H1 (cell line): ENCODE data around the gene ZNF81. TPM values are rescaled to one million over a fixed set of nuclear protein-coding genes. Genes with fewer than 3 reads are reported as not detected.

Source experiments
- CTCF ChIA-PET: fragments of 300-600 bp; sonication (Branson Sonifier 250); formaldehyde crosslinking; loops from one replicate; lab custom pipeline; 2021; ENCODE audit not compliant: partially characterized antibody; lab: Charles Lee
- POLR2A ChIA-PET: fragments of 300-600 bp; sonication (Branson Sonifier 250); formaldehyde crosslinking; loops from one replicate; lab custom pipeline; 2021; ENCODE audit warnings: inconsistent platforms; ENCODE audit not compliant: partially characterized antibody; lab: Charles Lee
- DNase-seq, 2 experiments: peaks; one replicate each; pipeline versions ENCODE4 v3.0.0 to v3.0.0-alpha.2; 2010 to 2022; ENCODE audit warnings: low spot score in 2 of 2, low read depth in 1 of 2, mixed read lengths in 1 of 2
- FAIRE-seq: peaks from 2 replicates; lab custom pipeline; 2011; peaks lifted over from hg19 to GRCh38; lab: Jason Lieb, UNC
- H2AFZ ChIP-seq: 2 replicates; pipeline ENCODE4 v1.8.1; 2012; ENCODE audit warnings: low read length, inconsistent platforms
- H2AK5ac ChIP-seq: 2 replicates; pipeline ENCODE4 v1.6.1; 2013; ENCODE audit warnings: low read depth, low read length
- H2BK120ac ChIP-seq: replicated peaks from 2 replicates; pipeline ENCODE3; 2013; ENCODE audit warnings: low read depth, low read length, inconsistent platforms
- H2BK12ac ChIP-seq: 2 replicates; pipeline ENCODE4 v1.6.1; 2013; ENCODE audit warnings: low read depth, low read length
- H2BK15ac ChIP-seq: 2 replicates; pipeline ENCODE4 v1.6.1; 2013; ENCODE audit warnings: low read length
- H2BK20ac ChIP-seq: 2 replicates; pipeline ENCODE4 v1.6.1; 2013; ENCODE audit warnings: low read length
- H2BK5ac ChIP-seq: 2 replicates; pipeline ENCODE4 v1.6.1; 2013; ENCODE audit warnings: low read depth, low read length
- H3K14ac ChIP-seq: 2 replicates; pipeline ENCODE4 v1.6.1; 2013; ENCODE audit warnings: inconsistent platforms; ENCODE audit not compliant: insufficient read length
- H3K18ac ChIP-seq: 2 replicates; pipeline ENCODE4 v1.6.1; 2013; ENCODE audit warnings: low read length; ENCODE audit errors: extremely low read depth
- H3K23ac ChIP-seq: 2 replicates; pipeline ENCODE4 v1.6.1; 2013; ENCODE audit warnings: inconsistent platforms; ENCODE audit not compliant: insufficient read length
- H3K23me2 ChIP-seq: 2 replicates; pipeline ENCODE4 v1.6.1; 2013; ENCODE audit warnings: low read depth, low read length
- H3K27ac ChIP-seq: 2 replicates; pipeline ENCODE4 v1.6.1; 2011; ENCODE audit warnings: low read depth, low read length, inconsistent platforms
- H3K27me3 ChIP-seq, 4 experiments: replicated peaks in 1 of 4; 1 replicate in 1 of 4; 2 replicates in 3 of 4; pipeline versions ENCODE4 v1.6.1 to v1.8.1; 2011 to 2013; ENCODE audit warnings: low read length in 3 of 4, mild to moderate bottlenecking in 3 of 4, inconsistent platforms in 2 of 4, mixed read lengths in 2 of 4, moderate library complexity in 1 of 4; ENCODE audit not compliant: control insufficient read depth in 3 of 4, insufficient read depth in 3 of 4; ENCODE audit errors: extremely low read depth in 1 of 4
- H3K36me3 ChIP-seq, 4 experiments: 2 replicates each; pipeline versions ENCODE4 v1.6.1 to v1.8.1; 2011 to 2013; ENCODE audit warnings: mild to moderate bottlenecking in 4 of 4, low read length in 3 of 4, moderate library complexity in 2 of 4, control low read depth in 1 of 4, inconsistent platforms in 1 of 4; ENCODE audit not compliant: insufficient read depth in 4 of 4, control insufficient read depth in 2 of 4
- H3K4ac ChIP-seq: replicated peaks from 2 replicates; pipeline ENCODE3; 2013; ENCODE audit warnings: low read length, low read depth, mixed read lengths, inconsistent platforms; ENCODE audit not compliant: insufficient read length
- H3K4me1 ChIP-seq, 4 experiments: replicated peaks in 1 of 4; 1 replicate in 1 of 4; 2 replicates in 3 of 4; pipeline versions ENCODE4 v1.6.1 to v1.8.1; 2011 to 2013; ENCODE audit warnings: low read length in 3 of 4, inconsistent platforms in 2 of 4, mixed read lengths in 1 of 4; ENCODE audit not compliant: insufficient read depth in 4 of 4, control insufficient read depth in 3 of 4
- H3K4me2 ChIP-seq, 2 experiments: 2 replicates each; pipeline versions ENCODE4 v1.6.1 to v1.8.1; 2011 to 2013; ENCODE audit warnings: low read depth in 2 of 2, low read length in 2 of 2, control low read depth in 1 of 2, inconsistent platforms in 1 of 2, mild to moderate bottlenecking in 1 of 2; ENCODE audit not compliant: insufficient read depth in 1 of 2
- H3K4me3 ChIP-seq, 4 experiments: fragments of 200-600, 300-600 bp in 1 of 4; sonication (generic), shearing (Covaris generic), sonication (Bioruptor Twin) in 1 of 4; 2 replicates each; pipeline versions ENCODE4 v1.5.1 to v1.8.1; 2011 to 2016; ENCODE audit warnings: low read length in 4 of 4, low read depth in 3 of 4, control low read depth in 2 of 4, inconsistent platforms in 2 of 4, mild to moderate bottlenecking in 2 of 4, mixed read lengths in 1 of 4, moderate library complexity in 1 of 4; ENCODE audit not compliant: insufficient read depth in 2 of 4; ENCODE audit errors: extremely low read depth in 1 of 4
- H3K56ac ChIP-seq: replicated peaks from 2 replicates; pipeline ENCODE3; 2013; ENCODE audit warnings: low read depth, mild to moderate bottlenecking, mixed read lengths, low read length, inconsistent platforms; ENCODE audit not compliant: insufficient read length
- H3K79me1 ChIP-seq: 2 replicates; pipeline ENCODE4 v1.6.1; 2013; ENCODE audit warnings: low read depth, low read length, control low read depth
- H3K79me2 ChIP-seq, 2 experiments: 2 replicates each; pipeline versions ENCODE4 v1.6.1 to v1.8.1; 2012 to 2013; ENCODE audit warnings: low read length in 2 of 2, mild to moderate bottlenecking in 2 of 2, inconsistent platforms in 1 of 2; ENCODE audit not compliant: insufficient read depth in 2 of 2, control insufficient read depth in 1 of 2
- H3K9ac ChIP-seq, 4 experiments: replicated peaks in 1 of 4; 1 replicate in 1 of 4; 2 replicates in 3 of 4; pipeline versions ENCODE4 v1.6.1 to v1.8.1; 2011 to 2013; ENCODE audit warnings: low read depth in 3 of 4, low read length in 3 of 4, control low read depth in 2 of 4, mild to moderate bottlenecking in 2 of 4, moderate library complexity in 2 of 4, inconsistent platforms in 1 of 4; ENCODE audit errors: extremely low read depth in 1 of 4
- H3K9me3 ChIP-seq, 2 experiments: 2 replicates each; pipeline versions ENCODE4 v1.6.1 to v1.8.1; 2012 to 2013; ENCODE audit warnings: mild to moderate bottlenecking in 2 of 2, moderate library complexity in 2 of 2, control low read depth in 1 of 2, inconsistent platforms in 1 of 2, low read depth in 1 of 2, low read length in 1 of 2, mixed read lengths in 1 of 2; ENCODE audit not compliant: insufficient read depth in 2 of 2
- H4K20me1 ChIP-seq, 2 experiments: replicated peaks in 1 of 2; 2 replicates each; pipeline versions ENCODE3 to v1.8.1; 2011 to 2013; ENCODE audit warnings: inconsistent platforms in 2 of 2, low read length in 2 of 2, mild to moderate bottlenecking in 1 of 2; ENCODE audit not compliant: insufficient read depth in 2 of 2, control insufficient read depth in 1 of 2
- H4K5ac ChIP-seq: 2 replicates; pipeline ENCODE4 v1.6.1; 2013; ENCODE audit warnings: low read length, low read depth, mixed read lengths, inconsistent platforms; ENCODE audit not compliant: insufficient read length
- H4K8ac ChIP-seq: 2 replicates; pipeline ENCODE4 v1.8.0; 2013; ENCODE audit warnings: mild to moderate bottlenecking, moderate library complexity, low read length, inconsistent platforms; ENCODE audit not compliant: insufficient read depth; ENCODE audit errors: extremely low read depth
- H4K91ac ChIP-seq: replicated peaks from 2 replicates; pipeline ENCODE3; 2013; ENCODE audit warnings: low read length, mixed read lengths, inconsistent platforms; ENCODE audit not compliant: insufficient read length
- BRCA1 ChIP-seq: IDR thresholded peaks from 2 replicates; pipeline ENCODE4 v1.6.1; 2012; ENCODE audit warnings: low read depth, low read length, improper control_type of control experiment
- CHD1 ChIP-seq: IDR thresholded peaks from 2 replicates; pipeline ENCODE4 v1.6.1; 2012; ENCODE audit warnings: low read depth, low read length, improper control_type of control experiment
- CTCF ChIP-seq, 3 experiments: IDR thresholded peaks; 1 replicate in 2 of 3; 2 replicates in 1 of 3; pipeline versions ENCODE4 v1.5.1 to v1.6.1; 2011; ENCODE audit warnings: low read length in 3 of 3, mild to moderate bottlenecking in 3 of 3, inconsistent platforms in 2 of 3, low read depth in 1 of 3, moderate library complexity in 1 of 3; ENCODE audit not compliant: insufficient read depth in 1 of 3; ENCODE audit errors: control extremely low read depth in 1 of 3
- EP300 ChIP-seq, 2 experiments: IDR thresholded peaks; 1 replicate in 1 of 2; 2 replicates in 1 of 2; pipeline ENCODE4 v1.6.1; 2011 to 2012; ENCODE audit warnings: low read depth in 2 of 2, low read length in 2 of 2, mild to moderate bottlenecking in 2 of 2, borderline replicate concordance in 1 of 2, inconsistent platforms in 1 of 2, moderate library complexity in 1 of 2
- FOSL1 ChIP-seq: IDR thresholded peaks from 2 replicates; pipeline ENCODE4 v1.6.1; 2011; ENCODE audit warnings: mild to moderate bottlenecking, low read depth, low read length, moderate library complexity; ENCODE audit not compliant: insufficient read depth
- GABPA ChIP-seq: IDR thresholded peaks from 2 replicates; pipeline ENCODE4 v1.6.1; 2011; ENCODE audit warnings: mild to moderate bottlenecking, low read length, moderate library complexity, borderline replicate concordance; ENCODE audit not compliant: insufficient read depth
- JUN ChIP-seq: IDR thresholded peaks from 2 replicates; pipeline ENCODE4 v1.6.1; 2011; ENCODE audit warnings: low read depth, mild to moderate bottlenecking, improper control_type of control experiment, low read length
- POLR2A ChIP-seq, 2 experiments: IDR thresholded peaks; 1 replicate in 1 of 2; 2 replicates in 1 of 2; pipeline ENCODE4 v1.6.1; 2011; ENCODE audit warnings: low read depth in 2 of 2, low read length in 2 of 2, mild to moderate bottlenecking in 2 of 2; ENCODE audit errors: control extremely low read depth in 1 of 2
- POLR2AphosphoS5 ChIP-seq: IDR thresholded peaks from 2 replicates; pipeline ENCODE4 v1.6.1; 2011; ENCODE audit warnings: low read depth, low read length
- SIRT6 ChIP-seq: IDR thresholded peaks from one replicate; pipeline ENCODE4 v1.7.1; 2012; ENCODE audit warnings: low read length, inconsistent platforms
- SRF ChIP-seq: IDR thresholded peaks from 2 replicates; pipeline ENCODE4 v1.6.1; 2011; ENCODE audit warnings: mild to moderate bottlenecking, low read depth, low read length, moderate library complexity
- YY1 ChIP-seq: IDR thresholded peaks from 2 replicates; pipeline ENCODE4 v1.6.1; 2011; ENCODE audit warnings: low read depth, mild to moderate bottlenecking, low read length
- WGBS, 2 experiments: shearing (Covaris generic) in 1 of 2; methylation state at CpG; one replicate each; pipeline versions ENCODE4 v1.1.6 to v1.1.7; 2013 to 2015; ENCODE audit warnings: low lambda C conversion rate in 2 of 2, mixed read lengths in 2 of 2, inconsistent platforms in 1 of 2, low coverage in 1 of 2, missing lambda C conversion rate in 1 of 2; ENCODE audit not compliant: insufficient replicate concordance in 2 of 2, insufficient coverage in 1 of 2, insufficient read length in 1 of 2; ENCODE audit errors: extremely low coverage in 1 of 2, missing lambda C conversion rate in 1 of 2; 5-methylcytosine and 5-hydroxymethylcytosine counted together
- polyA plus RNA-seq, 7 experiments: library from polyadenylated mRNA; depleted of rRNA in 3 of 7; stranded (reverse) in 5 of 7; unstranded in 2 of 7; fragments of >200 nt in 5 of 7; fragments of 200-250 nt in 2 of 7; gene quantifications; 1 replicate in 5 of 7; 2 replicates in 1 of 7; 4 replicates in 1 of 7; pipeline versions ENCODE4 v1.2.1 to v1.2.3, GENCODE V29; 2011 to 2013; ENCODE audit warnings: missing spikeins in 2 of 7, mixed read lengths in 2 of 7
- total RNA-seq: library from RNA; stranded (reverse); fragmentation: NEBNext Ultra II Directional; extraction: Animal tissue kit (Norgen Biotek cat#: 25700); gene quantifications from 2 replicates; pipeline ENCODE4 v1.2.1, GENCODE V29; 2021

Gene ZNF81
- total and polyA plus RNA-seq, 2 of the 8 experiments (the other 6 are each of a cell fraction or from before 2014, with no cell fraction given) = 3.4 to 10.0 TPM

- TF ChIP-seq BRCA1 (no peak), SIRT6 (no peak), FOSL1 (no peak), JUN (no peak), EP300 (IDR thresholded peaks at IDR 0.05; ENCODE audit: borderline replicate concordance in 1 of 2, low read depth in 2 of 2, low read length in 2 of 2) (no peak), GABPA (no peak), SRF (no peak), POLR2AphosphoS5 (no peak), CHD1 (no peak), POLR2A (IDR thresholded peaks at IDR 0.05; ENCODE audit: control extremely low read depth in 1 of 2, low read depth in 2 of 2, low read length in 2 of 2) (no peak), CTCF (IDR thresholded peaks at IDR 0.05; ENCODE audit: control extremely low read depth in 1 of 3, insufficient read depth in 1 of 3, low read depth in 1 of 3, low read length in 3 of 3) (no peak), YY1 (no peak)
- TF ChIP-seq, all 59 proteins: peak for 0
- Histone ChIP-seq H2AFZ (no peak overlapping the region), H3K9ac (no peak overlapping the region), H4K5ac (no peak overlapping the region), H3K9me3 (no peaks in the 10 kb centered on the region), H2BK20ac (no peak overlapping the region), H4K8ac (no peak overlapping the region), H3K79me1 (no peaks in the 10 kb centered on the region), H3K27me3 (no peaks in the 10 kb centered on the region), H3K4me1 (no peaks in the 10 kb centered on the region), H3K36me3 (no peaks in the 10 kb centered on the region), H2BK15ac (no peak overlapping the region), H2BK5ac (no peak overlapping the region), H4K20me1 (no peaks in the 10 kb centered on the region), H3K14ac (no peak overlapping the region), H4K91ac (no peak overlapping the region), H3K27ac (no peak overlapping the region), H3K56ac (no peak overlapping the region), H3K23ac (no peak overlapping the region), H3K4me2 (no peak overlapping the region), H3K18ac (no peak overlapping the region), H3K79me2 (no peaks in the 10 kb centered on the region), H2BK12ac (no peak overlapping the region), H3K4me3 (no peak overlapping the region), H2AK5ac (no peak overlapping the region), H2BK120ac (no peak overlapping the region), H3K4ac (no peak overlapping the region), H3K23me2 (no peaks in the 10 kb centered on the region)
- ChIA-PET POLR2A (no interaction called here), CTCF (no interaction called here)
- WGBS, 2 experiments = 80% methylated on average over 5 of the region's 5 CpGs; no CpG with 5 or more reads in 1 of the 2 experiments
- DNase-seq = no peak
- no peak for FAIRE-seq
Observed at GRCh38 chrX:47933946-47934345, 97.2 kb downstream of the ZNF81 start.
